Transverse colon (tissue), 4 donors: Measurements from ENCODE around the gene KRI1.

Source experiments
- POLR2A ChIP-seq: fragments of 450-650 bp; IDR thresholded peaks from one replicate; pipeline ENCODE4 v1.6.1; 2016; ENCODE audit warnings: antibody characterized with exemption, mild to moderate bottlenecking, moderate library complexity
- POLR2AphosphoS5 ChIP-seq, 3 donors: sonication (generic); formaldehyde crosslinking; IDR thresholded peaks; one replicate each; pipeline ENCODE4 v1.6.1; 2016; ENCODE audit warnings: antibody characterized with exemption in 3 of 3
- TF ChIP-seq, protein P1 (sequence below), 5 experiments: fragments of 200-600 bp in 3 of 5; fragments of 450-650 bp in 2 of 5; sonication (generic) in 3 of 5; IDR thresholded peaks; 1 replicate in 2 of 5; 2 replicates in 3 of 5; pipeline ENCODE4 v1.5.1; 2016 to 2017; ENCODE audit warnings: antibody characterized with exemption in 5 of 5, inconsistent platforms in 3 of 5, mild to moderate bottlenecking in 2 of 5, moderate library complexity in 1 of 5

DNA sequence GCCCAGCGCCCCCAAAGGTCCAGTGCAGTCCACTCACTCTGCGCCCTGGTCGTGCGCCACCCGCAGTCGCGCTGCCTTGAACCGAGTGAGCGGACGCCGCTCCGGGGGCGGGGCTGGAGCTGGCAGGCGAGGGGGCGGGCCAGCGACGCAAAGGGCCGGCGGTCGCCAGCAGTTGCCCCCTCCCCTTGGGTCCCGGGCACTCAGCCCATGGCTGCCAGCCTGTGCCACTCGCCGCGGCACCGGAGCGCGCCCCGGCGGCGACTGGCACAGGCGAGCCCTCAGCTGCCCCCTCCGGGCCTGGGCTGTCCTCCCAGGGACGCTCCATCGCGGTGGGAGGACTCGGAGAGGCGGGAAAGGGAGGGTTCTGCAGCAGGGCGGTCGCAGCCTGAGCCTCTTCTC, 48.5 kb downstream of the KRI1 start, which contains the start of gene S1PR5:
- TF ChIP-seq, protein P1, sequence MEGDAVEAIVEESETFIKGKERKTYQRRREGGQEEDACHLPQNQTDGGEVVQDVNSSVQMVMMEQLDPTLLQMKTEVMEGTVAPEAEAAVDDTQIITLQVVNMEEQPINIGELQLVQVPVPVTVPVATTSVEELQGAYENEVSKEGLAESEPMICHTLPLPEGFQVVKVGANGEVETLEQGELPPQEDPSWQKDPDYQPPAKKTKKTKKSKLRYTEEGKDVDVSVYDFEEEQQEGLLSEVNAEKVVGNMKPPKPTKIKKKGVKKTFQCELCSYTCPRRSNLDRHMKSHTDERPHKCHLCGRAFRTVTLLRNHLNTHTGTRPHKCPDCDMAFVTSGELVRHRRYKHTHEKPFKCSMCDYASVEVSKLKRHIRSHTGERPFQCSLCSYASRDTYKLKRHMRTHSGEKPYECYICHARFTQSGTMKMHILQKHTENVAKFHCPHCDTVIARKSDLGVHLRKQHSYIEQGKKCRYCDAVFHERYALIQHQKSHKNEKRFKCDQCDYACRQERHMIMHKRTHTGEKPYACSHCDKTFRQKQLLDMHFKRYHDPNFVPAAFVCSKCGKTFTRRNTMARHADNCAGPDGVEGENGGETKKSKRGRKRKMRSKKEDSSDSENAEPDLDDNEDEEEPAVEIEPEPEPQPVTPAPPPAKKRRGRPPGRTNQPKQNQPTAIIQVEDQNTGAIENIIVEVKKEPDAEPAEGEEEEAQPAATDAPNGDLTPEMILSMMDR (IDR thresholded peaks at IDR 0.05), result no peak
- no peak for TF ChIP-seq POLR2A
- TF ChIP-seq POLR2AphosphoS5 (IDR thresholded peaks at IDR 0.05), result no peak
